ENCODE measurements around the gene JAK2. TPM values are rescaled to one million over a fixed set of nuclear protein-coding genes. Genes with fewer than 3 reads are reported as not detected.

JAK2 gene
- total RNA-seq, 2 experiments from 2014 or later: 20.6 to 27.0 TPM

- H3K4me1 Mint-ChIP-seq: peaks cover 26% of the 10 kb centered on the region
- no peak for ATAC-seq
- peaks cover 19% of the 10 kb centered on the region for H3K36me3 Mint-ChIP-seq
- CTCF ChIA-PET: no interaction called here
- no peak for DNase-seq
- H3K9me3 Mint-ChIP-seq (ENCODE audit: low read depth): peaks cover 5% of the 10 kb centered on the region
- H3K27me3 Mint-ChIP-seq: no peaks in the 10 kb centered on the region
- H3K27ac Mint-ChIP-seq: no peak overlapping the region
- no peak overlapping the region for H3K4me3 Mint-ChIP-seq
Observed at GRCh38 chr9:4962085-4962484, 23.0 kb upstream of the JAK2 start.

GRCh38 chr9:4964540-4964939 is 20.5 kb upstream of the JAK2 start:
- no peak overlapping the region for H3K4me3 Mint-ChIP-seq
- H3K36me3 Mint-ChIP-seq: peaks cover 19% of the 10 kb centered on the region
- ATAC-seq (no peak), DNase-seq (no peak)
- CTCF ChIA-PET: interaction anchor here (1.5 to 2.1 kb wide), 2 partner anchors 11 to 20 kb away, joined by 3 to 6 read pairs; partner anchors contain the start of gene JAK2
- H3K27ac Mint-ChIP-seq: no peak overlapping the region
- peaks cover 43% of the 10 kb centered on the region for H3K4me1 Mint-ChIP-seq
- no peaks in the 10 kb centered on the region for H3K27me3 Mint-ChIP-seq
- peaks cover 5% of the 10 kb centered on the region for H3K9me3 Mint-ChIP-seq (ENCODE audit: low read depth)

GRCh38 chr9:4965174-4965821 is 19.8 kb upstream of the JAK2 start:
- H3K4me1 Mint-ChIP-seq: peaks cover 49% of the 10 kb centered on the region
- DNase-seq (no peak), ATAC-seq (no peak)
- CTCF ChIA-PET: interaction anchor here (0.5 to 2.1 kb wide), 3 partner anchors 11 to 206 kb away, joined by 3 to 6 read pairs (median 4); partner anchors contain the start of gene JAK2
- H3K27me3 Mint-ChIP-seq: no peaks in the 10 kb centered on the region
- H3K9me3 Mint-ChIP-seq (ENCODE audit: low read depth): peaks cover 5% of the 10 kb centered on the region
- H3K27ac Mint-ChIP-seq: peak overlapping the region; percentile 42
- H3K4me3 Mint-ChIP-seq: peak overlapping the region; percentile 44
- peaks cover 19% of the 10 kb centered on the region for H3K36me3 Mint-ChIP-seq

- Mint-ChIP-seq H3K27me3 (no peaks in the 10 kb centered on the region), H3K4me1 (peaks cover 49% of the 10 kb centered on the region), H3K9me3 (ENCODE audit: low read depth) (peaks cover 5% of the 10 kb centered on the region), H3K4me3 (no peak overlapping the region), H3K36me3 (peaks cover 18% of the 10 kb centered on the region), H3K27ac (peak overlapping the region; percentile 60)
- ATAC-seq: no peak
- CTCF ChIA-PET: interaction anchor here (0.9 kb wide), 1 partner anchor 18 kb away, joined by 4 read pairs; the partner anchor contains the start of gene JAK2
- DNase-seq: no peak
Observed at GRCh38 chr9:4967523-4967922, 17.5 kb upstream of the JAK2 start.

GRCh38 chr9:4969130-4969529 is 15.9 kb upstream of the JAK2 start:
- Mint-ChIP-seq H3K27ac (peak overlapping the region; percentile 9), H3K27me3 (no peaks in the 10 kb centered on the region), H3K4me1 (peaks cover 41% of the 10 kb centered on the region), H3K4me3 (no peak overlapping the region), H3K36me3 (peaks cover 6% of the 10 kb centered on the region), H3K9me3 (ENCODE audit: low read depth) (peaks cover under 1% of the 10 kb centered on the region)
- no peak for DNase-seq
- no peak for ATAC-seq
- CTCF ChIA-PET: interaction anchor here (0.7 kb wide), 1 partner anchor 18 kb away, joined by 3 read pairs; no protein-coding TSS in a partner anchor

GRCh38 chr9:4970970-4971641 is 14.0 kb upstream of the JAK2 start:
- Mint-ChIP-seq H3K27me3 (no peaks in the 10 kb centered on the region), H3K4me3 (no peak overlapping the region), H3K9me3 (ENCODE audit: low read depth) (no peaks in the 10 kb centered on the region), H3K4me1 (peaks cover 32% of the 10 kb centered on the region), H3K27ac (no peak overlapping the region), H3K36me3 (no peaks in the 10 kb centered on the region)
- ATAC-seq (peak; percentile 95), DNase-seq (peak; percentile 86)
- CTCF ChIA-PET: interaction anchor here (0.7 to 1.4 kb wide), 5 partner anchors 12 to 220 kb away, joined by 3 to 11 read pairs (median 4); partner anchors contain the start of gene JAK2

- CTCF ChIA-PET: interaction anchor here (1.5 to 2.1 kb wide), 3 partner anchors 10 to 15 kb away, joined by 4 to 7 read pairs (median 4); no protein-coding TSS in a partner anchor
- Mint-ChIP-seq H3K4me1 (peaks cover 14% of the 10 kb centered on the region), H3K27ac (no peak overlapping the region), H3K9me3 (ENCODE audit: low read depth) (no peaks in the 10 kb centered on the region), H3K27me3 (peaks cover 3% of the 10 kb centered on the region), H3K4me3 (no peak overlapping the region), H3K36me3 (no peaks in the 10 kb centered on the region)
- ATAC-seq (no peak), DNase-seq (no peak)
Observed at GRCh38 chr9:4973246-4973645, 11.8 kb upstream of the JAK2 start.

GRCh38 chr9:4973902-4974301 is 11.2 kb upstream of the JAK2 start:
- peaks cover 4% of the 10 kb centered on the region for H3K27me3 Mint-ChIP-seq
- no peaks in the 10 kb centered on the region for H3K9me3 Mint-ChIP-seq (ENCODE audit: low read depth)
- DNase-seq (no peak), ATAC-seq (no peak)
- CTCF ChIA-PET: interaction anchor here (1.1 to 2.1 kb wide), 4 partner anchors 9 to 215 kb away, joined by 3 to 7 read pairs (median 4); no protein-coding TSS in a partner anchor
- H3K36me3 Mint-ChIP-seq: no peaks in the 10 kb centered on the region
- H3K4me3 Mint-ChIP-seq: no peak overlapping the region
- H3K27ac Mint-ChIP-seq: no peak overlapping the region
- peaks cover 11% of the 10 kb centered on the region for H3K4me1 Mint-ChIP-seq

- H3K4me1 Mint-ChIP-seq: peaks cover 42% of the 10 kb centered on the region
- peaks cover 4% of the 10 kb centered on the region for H3K27me3 Mint-ChIP-seq
- H3K36me3 Mint-ChIP-seq: no peaks in the 10 kb centered on the region
- no peak for DNase-seq
- ATAC-seq: no peak
- H3K4me3 Mint-ChIP-seq: no peak overlapping the region
- no peaks in the 10 kb centered on the region for H3K9me3 Mint-ChIP-seq (ENCODE audit: low read depth)
- CTCF ChIA-PET: interaction anchor here (1.3 kb wide), 1 partner anchor 85 kb away, joined by 3 read pairs; no protein-coding TSS in a partner anchor
- H3K27ac Mint-ChIP-seq: no peak overlapping the region
Observed at GRCh38 chr9:4979239-4979638, 5.8 kb upstream of the JAK2 start.

GRCh38 chr9:4980086-4980727 is 4.9 kb upstream of the JAK2 start:
- ATAC-seq: no peak
- CTCF ChIA-PET: interaction anchor here (1.3 kb wide), 1 partner anchor 86 kb away, joined by 3 read pairs; no protein-coding TSS in a partner anchor
- Mint-ChIP-seq H3K4me3 (no peak overlapping the region), H3K27me3 (peaks cover 4% of the 10 kb centered on the region), H3K36me3 (no peaks in the 10 kb centered on the region), H3K27ac (no peak overlapping the region), H3K9me3 (ENCODE audit: low read depth) (no peaks in the 10 kb centered on the region), H3K4me1 (peaks cover 44% of the 10 kb centered on the region)
- no peak for DNase-seq

- Mint-ChIP-seq H3K4me1 (peaks cover 51% of the 10 kb centered on the region), H3K4me3 (peak overlapping the region; percentile 88), H3K9me3 (ENCODE audit: low read depth) (no peaks in the 10 kb centered on the region), H3K27me3 (peaks cover 4% of the 10 kb centered on the region), H3K36me3 (peaks cover 7% of the 10 kb centered on the region), H3K27ac (peak overlapping the region; percentile 71)
- no peak for DNase-seq
- ATAC-seq: no peak
- CTCF ChIA-PET: interaction anchor here (0.9 to 2.0 kb wide), 7 partner anchors 10 to 454 kb away, joined by 3 to 7 read pairs (median 4); partner anchors contain the start of gene RCL1
Observed at GRCh38 chr9:4982721-4983482, 2.2 kb upstream of the JAK2 start.

GRCh38 chr9:4983601-4984165 is 1.4 kb upstream of the JAK2 start:
- Mint-ChIP-seq H3K9me3 (ENCODE audit: low read depth) (no peaks in the 10 kb centered on the region), H3K4me3 (peak overlapping the region; percentile 88), H3K4me1 (peaks cover 51% of the 10 kb centered on the region), H3K27me3 (no peaks in the 10 kb centered on the region), H3K27ac (peak overlapping the region; percentile 90), H3K36me3 (peaks cover 7% of the 10 kb centered on the region)
- ATAC-seq: no peak
- no peak for DNase-seq
- CTCF ChIA-PET: interaction anchor here (1.0 to 2.0 kb wide), 3 partner anchors 10 to 453 kb away, joined by 3 to 7 read pairs (median 4); no protein-coding TSS in a partner anchor
